KG1 (cell line): ENCODE results near the gene PLA2G2F.
"Not testable (repeated sequence)": the region's sequence is repeated elsewhere in the genome, so short reads cannot be mapped to it uniquely, and the experiment has no call there.

Experiments
- DNase-seq: peaks from one replicate; lab custom pipeline; 2025; lab: John Stamatoyannopoulos, UW

Gene PLA2G2F

DNA sequence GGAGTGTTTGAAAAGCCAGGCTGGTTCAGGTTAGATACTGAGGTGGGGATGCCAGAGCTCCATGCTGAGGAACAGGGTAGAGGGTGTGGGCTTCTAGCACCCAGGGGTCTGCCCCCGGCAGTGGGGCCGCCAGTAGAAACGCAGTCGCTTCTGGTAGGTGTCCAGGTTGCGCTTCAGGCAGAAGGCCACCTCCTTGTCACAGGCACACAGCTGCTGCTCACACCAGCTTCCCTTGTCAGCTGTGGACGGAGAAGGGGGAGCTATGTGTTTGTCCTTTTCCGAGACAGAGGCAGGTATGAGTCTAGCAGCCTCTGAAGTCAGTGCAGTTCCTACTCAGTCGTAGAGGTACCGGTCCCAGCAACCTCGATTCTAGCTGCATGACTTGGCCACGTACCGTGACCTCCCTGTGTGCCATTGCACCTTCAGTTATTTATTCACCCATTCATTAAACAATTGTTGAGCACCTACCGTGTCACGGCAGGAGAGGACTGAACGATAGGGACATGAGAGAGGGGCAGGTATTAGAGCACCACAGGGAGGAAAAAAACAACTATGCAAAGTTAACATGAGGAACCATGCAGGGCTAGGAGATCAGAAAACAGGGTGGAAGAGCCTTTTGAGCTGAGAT is 25.0 kb upstream of the PLA2G2F start:
- DNase-seq = no peak

DNA sequence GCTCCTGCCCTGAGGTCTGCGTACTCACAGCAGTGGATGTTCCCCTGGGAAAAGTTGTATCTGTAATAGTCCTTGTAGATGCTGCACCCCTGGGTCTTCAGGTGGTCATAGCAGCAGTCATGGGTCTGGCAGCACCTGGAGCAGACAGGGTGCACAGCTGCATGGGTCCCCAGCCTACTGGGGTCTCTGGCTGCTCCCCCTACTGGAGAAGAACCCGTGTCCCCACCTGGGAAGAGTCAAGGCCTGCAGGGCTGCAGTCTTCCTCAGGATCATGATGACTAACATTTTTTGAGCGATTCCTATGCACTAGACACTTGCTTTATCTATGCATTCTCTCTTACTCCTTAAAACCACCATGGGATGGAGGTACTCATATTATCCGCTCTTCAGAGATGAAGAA is 23.6 kb upstream of the PLA2G2F start:
- no peak for DNase-seq

DNA sequence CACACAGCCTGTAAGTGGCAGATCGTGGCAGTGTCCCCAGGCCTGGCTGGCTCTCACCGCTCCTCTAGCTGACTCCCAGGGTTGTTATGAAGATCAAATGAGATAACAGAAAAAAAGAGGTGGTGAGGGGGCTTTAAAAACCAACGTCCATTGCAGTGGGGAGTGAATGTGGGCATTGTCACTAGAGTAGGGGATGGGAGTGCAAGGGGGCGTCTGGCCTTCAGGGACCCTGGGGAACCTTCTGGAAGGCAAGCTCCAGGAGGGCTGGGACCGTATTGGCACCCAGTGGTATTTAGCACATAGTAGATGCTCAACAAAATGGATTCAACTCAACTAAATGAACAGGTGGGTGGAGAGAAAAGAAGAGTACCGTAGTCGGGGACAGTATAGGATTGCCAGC is 23.2 kb upstream of the PLA2G2F start:
- no peak for DNase-seq

DNA sequence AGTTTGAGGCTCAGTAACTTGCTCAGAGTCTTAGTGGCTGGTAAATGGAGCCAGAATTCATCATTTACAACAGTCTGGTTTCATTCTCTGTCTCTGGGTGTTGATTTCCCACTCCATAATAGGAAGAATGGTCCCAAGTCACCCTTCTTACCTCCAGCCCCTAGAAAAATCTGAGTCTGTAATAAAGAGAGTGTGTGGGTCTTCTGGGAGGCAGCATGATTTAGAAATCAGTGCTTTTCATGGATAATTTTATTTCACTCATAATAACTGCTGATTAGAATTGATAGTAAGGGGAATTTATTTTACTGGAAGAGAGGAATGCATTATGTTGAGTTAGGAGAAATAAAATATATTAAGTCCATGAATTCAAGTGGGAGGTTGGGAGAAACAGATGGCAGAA is 21.9 kb upstream of the PLA2G2F start:
- DNase-seq = no peak

DNA sequence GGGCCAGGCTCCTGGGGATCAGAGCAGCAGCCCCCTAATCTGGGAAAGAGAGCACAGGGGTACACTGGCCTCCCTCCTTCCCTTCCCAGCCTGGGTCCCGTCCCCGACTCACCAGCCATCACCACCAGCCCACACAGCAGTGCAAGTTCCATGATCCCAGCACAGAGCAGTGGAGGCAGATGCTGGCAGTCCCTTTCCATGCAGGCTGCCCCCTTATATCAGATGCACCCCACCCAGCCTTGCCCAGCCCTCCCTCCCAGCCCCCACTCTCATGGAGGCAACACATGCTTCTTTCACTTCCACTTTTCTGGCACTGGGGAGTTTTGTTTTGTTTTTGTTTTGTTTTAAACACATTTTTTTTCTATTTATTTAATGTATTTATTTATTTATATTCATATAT is 19.8 kb upstream of the PLA2G2F start, which contains the start of gene PLA2G2D:
TSS of gene PLA2G2D (minus strand) at position 190 of the 400 bp plus-strand sequence. CDS start at position 152, 38 bp downstream.
- no peak for DNase-seq

DNA sequence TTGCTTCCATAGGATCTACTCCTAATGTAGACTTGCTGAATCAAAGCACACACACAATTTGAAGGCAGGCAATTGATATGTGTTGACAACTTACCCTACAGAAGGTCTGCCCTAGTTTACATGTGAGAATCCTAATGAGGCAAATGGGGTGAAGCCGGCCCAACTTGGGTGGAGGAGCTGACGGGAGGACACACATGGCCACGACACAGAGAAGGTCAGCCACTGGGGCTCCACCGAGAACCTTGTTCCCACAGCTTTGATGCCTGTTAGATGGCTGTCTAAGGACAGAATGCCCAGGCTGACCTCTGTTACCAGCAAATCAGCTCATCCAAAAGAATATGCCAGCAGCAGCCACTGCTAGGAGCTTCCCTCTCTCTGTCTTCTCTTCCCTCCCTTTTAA is 18.3 kb upstream of the PLA2G2F start:
- no peak for DNase-seq

DNA sequence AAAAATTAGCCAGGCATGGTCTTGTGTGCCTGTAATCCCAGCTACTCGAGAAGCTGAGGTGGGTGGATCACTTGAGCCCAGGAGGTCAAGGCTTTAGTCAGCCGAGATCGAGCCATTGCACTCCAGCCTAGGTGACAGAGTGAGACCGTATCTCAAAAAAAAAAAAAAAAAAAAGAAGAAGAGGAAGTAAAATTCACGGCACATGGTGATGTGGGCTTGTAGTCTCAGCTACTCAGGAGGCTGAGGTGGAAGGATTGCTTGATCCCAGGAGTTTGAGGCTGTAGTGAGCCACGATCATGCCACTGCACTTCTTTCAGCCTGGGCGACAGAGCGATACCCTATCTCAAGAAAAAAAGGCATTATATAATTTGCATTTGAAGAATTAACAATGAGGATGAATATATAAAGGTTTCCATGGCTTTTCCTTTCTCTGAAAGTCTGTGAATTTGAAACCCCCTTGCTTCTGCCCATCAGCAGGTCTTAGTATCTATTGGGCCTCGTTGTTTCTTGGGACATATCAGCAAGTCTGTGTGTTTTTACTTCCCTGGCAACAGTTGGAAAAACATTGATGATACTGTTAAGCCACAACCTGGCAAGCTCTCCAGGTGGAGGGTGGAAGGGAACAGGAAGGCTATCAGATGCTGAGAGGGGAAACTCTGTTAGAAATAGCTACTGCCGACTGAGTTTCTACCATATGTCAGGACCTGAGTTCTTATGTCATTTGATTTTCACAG is 15.2 kb upstream of the PLA2G2F start:
- no peak for DNase-seq

DNA sequence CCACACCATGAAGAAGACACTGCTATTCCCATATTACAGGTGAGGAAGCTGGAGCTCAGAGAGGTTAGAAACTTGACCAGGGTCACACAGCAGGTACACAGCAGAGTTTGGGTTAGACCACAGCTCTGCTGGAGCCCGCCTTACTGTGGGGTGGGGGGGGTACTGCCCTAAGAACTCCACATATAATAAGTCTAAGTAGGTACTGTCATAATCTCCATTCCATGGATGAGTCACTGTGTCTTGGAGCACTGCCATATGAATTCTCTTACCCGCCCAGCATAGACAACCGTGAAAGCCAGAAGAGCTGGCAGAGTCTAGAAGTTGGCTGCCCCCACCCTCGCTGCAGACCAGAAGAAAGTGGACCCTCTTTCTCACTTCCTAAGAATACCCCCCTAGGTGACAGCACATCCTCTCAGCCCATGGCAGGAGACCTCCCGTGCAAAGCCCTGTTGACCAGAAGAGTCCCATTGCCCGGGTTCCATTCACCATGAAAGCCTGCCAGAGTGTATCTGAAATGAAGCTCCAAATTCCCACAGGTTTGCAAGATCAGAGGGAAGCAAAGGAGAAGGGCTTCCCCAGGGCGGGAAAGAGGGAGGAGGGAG is 14.6 kb upstream of the PLA2G2F start:
- DNase-seq = no peak

DNA sequence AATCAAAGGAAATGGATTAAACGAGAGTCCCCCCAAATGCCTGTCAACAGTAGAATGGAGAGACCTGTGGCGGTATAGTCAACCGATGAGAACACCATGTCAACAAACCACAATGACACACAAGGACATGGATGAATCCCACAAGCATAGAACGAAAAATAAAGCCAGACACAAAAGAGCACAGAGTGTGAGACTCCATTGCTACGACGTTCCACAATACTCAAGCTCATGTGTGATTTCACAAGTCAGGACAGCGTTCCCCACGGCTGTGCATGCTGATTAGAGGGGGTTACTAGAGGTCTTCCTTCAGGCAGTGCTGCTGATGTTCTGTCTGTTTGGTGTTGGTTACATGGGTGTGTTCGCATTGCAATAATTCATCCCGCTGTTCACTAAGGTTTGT is 14.0 kb upstream of the PLA2G2F start:
- no peak for DNase-seq

DNA sequence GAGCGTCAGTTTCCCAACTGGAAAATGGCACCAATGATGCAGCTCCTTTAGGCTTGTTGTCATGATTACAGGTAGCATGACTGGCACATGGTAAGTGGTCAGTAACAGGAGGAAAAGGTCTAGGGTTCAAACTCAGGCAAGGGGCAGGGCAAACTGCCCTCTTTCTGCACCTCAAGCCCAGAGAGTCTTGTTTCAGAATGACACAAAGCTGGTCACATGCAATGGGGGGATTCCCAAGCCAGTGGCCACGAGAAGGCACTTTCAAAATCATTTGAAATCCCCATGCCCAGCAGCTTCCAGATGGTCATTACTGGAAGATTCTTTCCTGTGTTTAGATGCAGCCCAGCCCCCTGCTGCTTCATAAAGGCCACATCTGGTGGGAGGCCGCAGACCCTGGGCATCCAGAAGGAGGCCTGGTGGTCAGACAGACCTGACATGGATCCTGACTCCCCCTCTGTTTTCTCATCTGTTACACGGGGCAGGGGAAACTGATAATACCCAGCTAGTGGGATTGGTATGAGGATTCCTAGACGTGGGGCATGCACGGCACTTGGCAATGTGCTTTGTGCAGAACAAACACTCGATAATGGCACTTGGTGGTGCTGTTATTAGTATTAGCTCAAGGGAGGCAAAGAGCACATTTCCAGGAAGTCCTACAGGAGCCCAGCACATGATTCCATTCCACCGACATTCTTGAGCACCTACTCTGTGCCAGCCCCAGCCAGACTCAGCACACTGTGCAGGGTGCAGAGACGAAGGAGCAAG is 12.9 kb upstream of the PLA2G2F start:
- no peak for DNase-seq

DNA sequence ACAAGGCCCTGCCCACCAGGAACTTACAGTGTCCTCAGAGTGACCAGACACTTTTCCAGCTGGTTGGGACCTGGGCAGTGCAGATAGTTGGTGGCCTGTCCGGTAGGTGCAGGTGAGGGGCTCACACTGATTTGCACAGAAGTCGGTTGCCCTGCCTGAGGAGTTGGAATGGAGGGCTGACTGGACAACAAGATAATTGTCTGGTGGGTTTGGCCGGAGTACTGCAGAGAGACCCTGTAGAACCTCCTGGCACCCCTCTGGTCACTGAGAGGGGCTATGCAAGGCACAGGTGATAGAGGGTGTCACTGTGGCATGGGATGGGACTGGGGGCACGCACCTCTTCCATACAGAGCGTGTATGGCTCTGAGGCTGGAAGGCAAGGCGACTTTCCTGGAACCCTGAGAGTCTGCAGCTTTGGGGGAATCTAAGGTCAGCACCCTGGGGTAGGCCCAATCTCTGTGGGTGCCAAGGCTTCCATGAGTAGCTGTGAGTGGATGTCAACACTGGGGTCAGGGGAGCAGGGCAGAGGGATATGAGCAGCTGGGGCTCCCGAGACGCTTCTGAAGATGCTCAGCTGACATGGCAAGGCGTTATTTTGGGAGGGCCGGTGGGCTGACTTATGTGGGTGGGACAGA is 12.2 kb upstream of the PLA2G2F start:
- no peak for DNase-seq

DNA sequence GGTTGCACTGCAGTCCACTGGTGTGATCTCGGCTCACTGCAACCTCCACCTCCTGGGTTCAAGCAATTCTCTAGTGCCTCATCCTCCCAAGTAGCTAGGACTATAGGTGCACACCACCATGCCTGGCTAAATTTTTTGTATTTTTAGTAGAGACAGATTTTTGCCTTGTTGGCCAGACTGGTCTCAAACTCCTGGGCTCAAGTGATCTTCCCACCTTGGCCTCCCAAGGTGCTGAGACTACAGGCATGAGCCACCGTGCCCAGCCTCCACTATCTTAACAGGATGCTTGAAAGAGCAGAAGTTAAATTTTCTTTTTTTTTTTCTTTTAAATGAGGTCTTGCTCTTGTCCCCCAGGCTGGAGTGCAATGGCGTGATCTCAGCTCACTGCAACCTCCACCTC is 8.6 kb upstream of the PLA2G2F start:
- not testable (repeated sequence) for DNase-seq

DNA sequence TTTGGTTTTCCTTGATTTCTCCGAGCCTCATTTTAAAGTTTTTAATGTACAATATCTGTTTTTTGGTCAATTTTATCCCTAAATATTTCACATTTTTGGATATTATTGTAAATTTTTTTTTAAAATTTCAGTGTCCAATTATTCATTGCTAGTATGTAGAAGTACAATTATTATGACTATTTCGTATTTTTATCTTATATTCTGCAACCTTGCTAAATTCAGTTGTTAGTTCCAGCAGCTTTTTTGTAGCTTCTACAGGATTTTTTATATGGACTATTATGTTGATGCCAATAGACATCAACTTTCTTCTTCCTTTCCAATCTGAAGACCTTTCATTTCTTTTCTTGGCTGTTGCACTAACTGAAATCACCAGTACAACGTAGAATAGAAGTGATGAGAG is 4.1 kb upstream of the PLA2G2F start:
- no peak for DNase-seq

DNA sequence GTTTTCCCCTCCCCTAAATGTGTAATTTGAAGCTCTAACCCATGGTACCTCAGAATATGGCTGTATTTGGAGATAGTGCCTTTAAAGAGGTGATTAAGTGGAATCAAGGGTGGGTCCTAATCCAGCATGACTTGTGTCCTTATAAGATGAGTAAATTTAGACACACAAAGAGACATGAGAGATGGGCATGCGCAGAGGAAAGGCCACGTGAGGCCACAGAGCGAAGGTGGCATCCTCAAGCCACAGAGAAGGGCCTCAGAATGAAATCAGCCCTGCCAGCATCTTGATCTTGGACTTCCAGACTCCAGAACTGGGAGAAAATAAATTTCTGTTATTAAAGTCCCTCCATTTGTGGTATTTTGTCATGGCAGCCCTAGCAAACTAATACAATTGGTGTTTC is 2.9 kb upstream of the PLA2G2F start:
- no peak for DNase-seq

DNA sequence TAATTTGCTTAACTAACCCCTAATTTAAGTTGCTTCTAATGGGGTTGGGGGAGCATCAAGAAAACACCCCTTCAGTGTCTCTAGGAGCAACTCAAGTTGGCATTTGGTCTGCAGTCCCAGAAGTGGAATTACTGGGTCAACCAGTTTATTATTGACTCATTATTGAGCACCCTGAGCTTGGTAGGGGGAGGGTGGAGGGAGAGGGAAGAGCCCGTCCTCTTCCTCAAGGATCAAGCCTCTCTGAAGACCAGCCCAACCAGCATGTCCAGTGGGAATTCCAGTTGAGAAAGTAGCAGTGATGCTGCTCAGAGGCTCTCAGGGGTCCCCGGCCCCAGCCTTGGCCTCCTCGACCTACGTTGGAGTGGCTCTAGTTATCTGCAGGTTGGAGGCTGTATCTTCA is 2.1 kb upstream of the PLA2G2F start:
- DNase-seq = no peak

DNA sequence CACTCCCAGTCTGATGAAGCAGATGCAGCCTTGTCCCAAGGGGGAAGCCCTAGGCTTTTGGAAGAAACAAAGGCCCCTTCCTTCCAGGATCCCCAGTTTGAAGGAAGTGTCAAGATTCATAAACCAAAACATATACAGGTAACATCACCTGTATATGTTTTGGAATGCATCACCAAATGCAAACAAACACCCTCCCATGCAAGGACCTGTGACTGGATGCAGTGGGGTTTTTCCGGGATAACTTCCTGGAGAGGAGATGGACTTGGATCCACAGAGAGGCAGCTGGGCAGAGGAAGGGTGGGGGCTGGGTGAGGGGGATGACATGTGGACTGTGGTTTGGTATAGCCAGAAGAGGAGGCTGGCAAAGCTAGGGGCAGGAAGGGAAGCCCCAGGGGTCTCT is 1.5 kb upstream of the PLA2G2F start:
- DNase-seq = no peak

DNA sequence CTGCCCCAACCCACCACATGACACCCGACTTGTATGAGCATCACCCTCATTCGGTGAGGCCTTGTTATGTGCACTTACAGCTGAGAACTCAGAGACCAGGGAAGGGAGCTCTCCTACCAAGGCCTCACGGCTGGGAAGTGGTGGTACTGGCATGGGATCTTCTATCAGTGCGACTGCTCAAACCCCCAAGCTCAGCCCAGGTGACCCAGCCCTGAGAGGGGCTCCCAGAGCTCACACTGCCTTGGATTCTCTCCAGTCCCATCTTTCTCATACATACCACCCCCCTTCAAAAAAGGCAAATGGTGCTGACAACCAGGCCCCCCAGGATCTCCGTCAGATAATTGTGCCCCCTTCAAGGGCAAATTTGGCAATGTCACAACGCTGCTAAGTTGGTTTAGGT is 777 bp upstream of the PLA2G2F start:
- no peak for DNase-seq

DNA sequence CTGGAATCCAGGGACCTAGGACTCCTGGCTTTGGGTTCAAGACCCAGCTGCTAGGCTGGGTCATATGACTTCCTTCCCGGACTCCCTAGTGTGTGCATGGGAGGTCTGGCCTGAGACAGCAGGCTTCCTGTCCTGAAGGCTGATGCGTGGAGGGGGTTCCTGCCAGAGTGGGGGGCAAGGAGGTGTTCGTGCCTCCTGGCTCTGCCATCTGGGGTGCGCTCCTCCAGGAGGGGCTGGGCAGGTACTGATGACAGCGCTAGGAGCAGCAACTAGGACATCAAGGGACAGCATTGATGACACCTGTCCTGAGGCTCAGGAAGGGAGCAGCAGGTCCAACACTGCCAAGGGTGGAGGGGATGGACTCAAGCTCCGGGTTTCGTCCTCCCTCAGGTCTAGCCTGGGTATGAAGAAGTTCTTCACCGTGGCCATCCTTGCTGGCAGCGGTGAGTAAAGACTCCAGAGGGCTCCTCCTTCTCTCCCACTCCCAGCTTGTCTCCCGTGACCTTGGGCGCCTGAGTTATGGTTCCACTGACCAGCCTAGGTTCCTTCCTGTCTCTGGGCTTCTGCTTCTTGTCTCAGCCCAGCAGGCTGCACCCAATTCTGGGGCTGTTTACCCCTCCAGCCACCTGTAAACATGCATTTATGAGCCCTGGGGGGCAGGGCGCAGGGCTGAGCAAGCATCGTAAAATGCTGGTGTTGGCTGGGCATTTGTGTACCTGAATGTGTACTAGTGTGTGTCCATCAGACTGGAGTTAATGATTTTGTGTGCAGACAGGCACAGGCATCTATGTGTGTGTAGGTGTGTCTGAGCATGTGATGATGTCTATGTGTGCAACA is 871 bp downstream of the PLA2G2F start:
- DNase-seq = no peak

DNA sequence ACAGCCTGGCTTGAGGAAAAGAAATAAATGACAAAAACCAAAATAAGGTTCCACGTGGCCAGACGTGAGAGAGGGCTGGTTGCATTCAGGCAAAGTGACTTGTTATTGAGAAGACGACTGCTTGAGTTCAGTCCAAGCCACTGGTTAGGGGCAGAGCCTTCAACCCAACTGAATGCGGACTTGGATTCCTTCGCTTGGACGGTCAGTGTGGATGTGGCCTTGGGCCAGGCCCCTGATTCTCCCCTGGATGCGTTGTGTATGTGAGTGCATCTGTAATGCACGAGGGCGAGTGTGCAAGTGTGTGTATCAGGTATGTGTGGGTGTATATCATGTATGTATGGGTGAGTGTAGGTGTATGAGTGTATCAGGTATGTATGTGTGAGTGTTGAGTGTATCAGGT is 1.9 kb downstream of the PLA2G2F start:
- no peak for DNase-seq

DNA sequence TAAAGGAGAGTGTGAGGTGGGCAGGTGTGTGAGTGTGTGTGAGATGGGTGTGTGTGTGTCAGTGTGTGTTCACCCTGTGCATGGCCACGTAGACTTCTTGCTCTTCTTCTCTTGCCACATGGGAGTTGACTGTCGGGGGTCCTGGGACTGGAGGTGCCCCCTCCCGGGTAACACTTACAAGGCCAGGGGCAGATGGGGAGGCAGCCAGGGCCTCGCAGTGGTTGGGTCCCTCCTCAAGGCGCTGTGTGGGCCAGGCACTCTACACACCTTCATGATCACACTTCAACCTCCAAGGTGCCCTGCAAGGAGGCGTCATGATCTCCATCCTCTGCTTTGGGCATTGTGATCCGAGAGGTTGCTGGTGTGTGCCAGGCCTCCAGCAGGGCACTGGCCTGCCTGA is 2.3 kb downstream of the PLA2G2F start:
- DNase-seq = no peak

DNA sequence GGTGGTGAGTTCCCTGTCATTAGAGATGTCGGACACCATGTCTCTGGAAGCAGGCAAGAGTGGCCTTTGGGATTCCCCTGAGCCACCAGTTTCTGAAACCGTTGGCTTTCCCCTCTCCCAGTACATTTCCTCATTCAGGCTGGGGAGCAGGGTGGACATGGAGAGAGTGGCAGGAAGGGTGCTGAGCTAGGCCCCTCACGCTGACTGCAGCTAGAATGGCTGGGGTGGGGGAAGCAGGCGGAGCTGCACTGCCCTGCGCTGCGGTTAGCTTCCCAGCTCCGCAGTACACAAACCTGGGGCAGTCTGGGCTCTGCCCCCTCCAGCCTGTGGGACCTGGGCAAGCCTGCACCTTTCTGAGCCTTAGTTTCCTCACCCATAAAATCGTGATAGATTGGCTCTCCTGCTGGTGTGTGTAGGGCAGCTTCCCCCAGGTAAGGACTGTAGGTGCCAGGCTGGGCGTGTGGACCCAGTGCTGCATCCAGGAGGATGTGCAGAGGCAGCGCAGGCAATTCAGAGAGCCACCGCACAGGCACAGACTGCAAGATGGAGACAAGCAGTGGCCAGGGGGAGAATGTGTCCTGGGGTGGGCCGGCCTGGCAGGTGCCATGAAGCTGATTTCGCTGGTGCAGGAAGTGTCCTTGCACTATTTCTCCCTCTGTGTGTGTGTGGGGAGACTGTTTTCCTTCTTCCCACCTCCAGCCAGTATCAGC is 3.0 kb downstream of the PLA2G2F start:
- DNase-seq = no peak
